ENCODE results near the gene B4GALT5. TPM values are rescaled to one million over a fixed set of nuclear protein-coding genes. Genes with fewer than 3 reads are reported as not detected.
"Not testable (repeated sequence)": the region's sequence is repeated elsewhere in the genome, so short reads cannot be mapped to it uniquely, and the experiment has no call there.

The B4GALT5 gene
- total and polyA plus RNA-seq, 7 experiments from 2014 or later = 0.14 to 23.1 (median 3.6) TPM

DNA sequence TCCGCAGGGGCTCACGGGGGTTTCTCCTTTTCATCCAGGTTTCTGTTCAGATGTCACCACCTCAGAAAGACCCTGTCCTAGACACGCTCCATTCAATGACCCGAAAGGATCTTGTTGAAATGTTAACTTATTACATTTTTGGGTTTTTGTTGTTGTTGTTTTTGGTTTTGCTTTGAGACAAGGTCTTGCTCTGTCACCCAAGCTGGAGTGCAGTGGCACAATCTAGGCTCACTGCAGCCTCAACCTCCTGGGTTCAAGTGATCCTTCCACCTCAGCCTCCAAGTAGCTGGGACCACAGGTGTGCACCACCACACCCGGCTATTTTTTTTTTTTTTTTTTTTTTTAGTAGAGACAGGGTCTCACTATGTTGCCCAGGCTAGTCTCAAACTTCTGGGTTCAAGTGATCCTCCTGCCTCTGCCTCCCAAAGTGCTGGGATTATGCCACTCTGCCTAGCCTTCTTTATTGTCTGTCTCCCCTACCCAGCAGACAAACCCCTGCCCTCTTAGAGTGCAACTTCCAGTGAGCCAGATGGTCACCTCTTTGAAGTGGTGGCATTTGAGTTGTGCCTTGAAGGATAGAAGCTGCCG is 102.0 kb downstream of the B4GALT5 start:
- not testable (repeated sequence) for H3K4me3 ChIP-seq (ENCODE audit: low read length); H3K9me3 ChIP-seq (ENCODE audit: control insufficient read depth in 2 of 3, low read length in 3 of 3); H3K27me3 ChIP-seq (ENCODE audit: control insufficient read depth in 2 of 2, insufficient read depth in 2 of 2, low read length in 2 of 2); H3K36me3 Mint-ChIP-seq; H3K27ac ChIP-seq (ENCODE audit: low read depth, low read length); ATAC-seq; DNase-seq; H3K27ac Mint-ChIP-seq; H3K9me3 Mint-ChIP-seq; H3K36me3 ChIP-seq (ENCODE audit: control insufficient read depth in 2 of 3, insufficient read depth in 3 of 3, low read length in 3 of 3); H3K27me3 Mint-ChIP-seq
- intact Hi-C loops (cut with micrococcal nuclease) = loop anchor here (1.0 kb wide), 4 partner anchors 102 to 317 kb away; partner anchors contain the start of gene B4GALT5 (in 1 of the 2)
- H3K4me1 Mint-ChIP-seq = peaks cover 7 to 28% (median 15%) of the 10 kb centered on the region in 7 donors
- CTCF ChIA-PET = interaction anchor here (0.9 to 2.5 kb wide), 3 partner anchors 9 to 234 kb away, joined by 3 to 13 read pairs (median 4); no protein-coding TSS in a partner anchor
- POLR2A ChIA-PET = interaction anchor here (0.7 kb wide), 1 partner anchor 211 kb away, joined by 3 read pairs; no protein-coding TSS in a partner anchor
- peak overlapping the region in 6 of 10 donors; percentile 23 to 75 (median 48) for H3K4me3 Mint-ChIP-seq
- H3K4me1 ChIP-seq (ENCODE audit: control insufficient read depth in 2 of 2, insufficient read depth in 2 of 2, low read length in 2 of 2) = peaks cover 4 to 11% of the 10 kb centered on the region in 2 donors

GRCh38 chr20:49610691-49611538 is 102.8 kb downstream of the B4GALT5 start:
- Histone ChIP-seq H3K27ac (ENCODE audit: low read depth, low read length) (no peak overlapping the region), H3K4me1 (ENCODE audit: control insufficient read depth in 2 of 2, insufficient read depth in 2 of 2, low read length in 2 of 2) (peaks cover 4 to 11% of the 10 kb centered on the region in 2 donors)
- intact Hi-C loops (cut with micrococcal nuclease) = loop anchor here (1.0 kb wide), 4 partner anchors 102 to 317 kb away; partner anchors contain the start of gene B4GALT5 (in 1 of the 2)

GRCh38 chr20:49608752-49609670 is 104.7 kb downstream of the B4GALT5 start:
- no peak overlapping the region for H3K27ac Mint-ChIP-seq
- peak; percentile 45 to 76 (median 67) for DNase-seq
- H3K27me3 Mint-ChIP-seq = peaks cover 0 to 14% (median 9%) of the 10 kb centered on the region in 5 donors
- H3K4me1 Mint-ChIP-seq = peaks cover 7 to 36% (median 15%) of the 10 kb centered on the region in 7 donors
- Histone ChIP-seq H3K36me3 (ENCODE audit: control insufficient read depth in 2 of 3, insufficient read depth in 3 of 3, low read length in 3 of 3) (no peaks in the 10 kb centered on the region), H3K27ac (ENCODE audit: low read depth, low read length) (no peak overlapping the region), H3K4me3 (ENCODE audit: low read length) (peak overlapping the region; percentile 28), H3K9me3 (ENCODE audit: control insufficient read depth in 2 of 3, low read length in 3 of 3) (no peaks in the 10 kb centered on the region), H3K27me3 (ENCODE audit: control insufficient read depth in 2 of 2, insufficient read depth in 2 of 2, low read length in 2 of 2) (no peaks in the 10 kb centered on the region), H3K4me1 (ENCODE audit: control insufficient read depth in 2 of 2, insufficient read depth in 2 of 2, low read length in 2 of 2) (peaks cover 4 to 11% of the 10 kb centered on the region in 2 donors)
- peak; percentile 89 for ATAC-seq
- POLR2A ChIA-PET = no interaction called here
- intact Hi-C loops (cut with micrococcal nuclease) = loop anchor here (1.0 to 5.0 kb wide), 3 partner anchors 37 to 275 kb away; no protein-coding TSS in a partner anchor
- H3K36me3 Mint-ChIP-seq = peaks cover 0 to 17% (median 0%) of the 10 kb centered on the region in 5 donors
- CTCF ChIA-PET = interaction anchor here (0.6 to 3.5 kb wide), 5 partner anchors 27 to 237 kb away, joined by 3 to 31 read pairs (median 5); no protein-coding TSS in a partner anchor
- H3K9me3 Mint-ChIP-seq = no peaks in the 10 kb centered on the region
- peak overlapping the region; percentile 37 to 71 (median 60) for H3K4me3 Mint-ChIP-seq

More at GRCh38 chr20:49610691-49611538, 102.8 kb downstream of the B4GALT5 start:
- DNase-seq = peak; percentile 26 to 85 (median 61)
- H3K36me3 Mint-ChIP-seq = peaks cover 0 to 10% (median 0%) of the 10 kb centered on the region in 5 donors
- H3K36me3 ChIP-seq (ENCODE audit: control insufficient read depth in 2 of 3, insufficient read depth in 3 of 3, low read length in 3 of 3) = no peaks in the 10 kb centered on the region
- no peaks in the 10 kb centered on the region for H3K27me3 ChIP-seq (ENCODE audit: control insufficient read depth in 2 of 2, insufficient read depth in 2 of 2, low read length in 2 of 2)
- ChIA-PET CTCF (interaction anchor here (0.5 to 3.5 kb wide), 6 partner anchors 70 to 237 kb away, joined by 3 to 31 read pairs (median 4); no protein-coding TSS in a partner anchor), POLR2A (no interaction called here)
- peaks cover 7 to 28% (median 15%) of the 10 kb centered on the region in 7 donors for H3K4me1 Mint-ChIP-seq
- no peaks in the 10 kb centered on the region for H3K9me3 Mint-ChIP-seq
- no peak overlapping the region for H3K4me3 ChIP-seq (ENCODE audit: low read length)
- H3K9me3 ChIP-seq (ENCODE audit: control insufficient read depth in 2 of 3, low read length in 3 of 3) = no peaks in the 10 kb centered on the region
- peaks cover 0 to 10% (median 9%) of the 10 kb centered on the region in 5 donors for H3K27me3 Mint-ChIP-seq
- ATAC-seq = peak; percentile 84
- H3K27ac Mint-ChIP-seq = peak overlapping the region in 1 of 9 donors; percentile 74
- H3K4me3 Mint-ChIP-seq = peak overlapping the region in 8 of 10 donors; percentile 23 to 75 (median 43)

DNA sequence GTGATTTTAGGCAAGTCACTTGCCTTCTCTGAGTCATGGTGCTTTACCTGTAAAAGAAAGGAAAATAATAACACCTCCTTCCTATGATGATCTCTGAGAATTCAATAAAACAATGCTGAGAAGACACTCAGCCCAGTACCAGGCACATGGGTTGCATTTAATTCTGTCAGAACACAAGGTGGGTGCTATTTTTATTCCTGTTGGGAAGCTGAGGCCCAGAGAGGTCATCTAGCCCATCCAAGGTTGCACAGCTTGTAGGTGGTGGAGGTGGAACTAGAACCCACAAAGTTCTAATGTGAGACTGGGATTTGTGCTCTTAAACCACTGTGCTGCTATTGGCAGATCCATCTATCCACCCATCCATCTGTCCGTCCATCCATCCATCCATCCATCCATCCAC is 106.1 kb downstream of the B4GALT5 start:
- CTCF ChIA-PET = no interaction called here
- Histone ChIP-seq H3K9me3 (ENCODE audit: control insufficient read depth in 2 of 3, low read length in 3 of 3) (no peaks in the 10 kb centered on the region), H3K36me3 (ENCODE audit: control insufficient read depth in 2 of 3, insufficient read depth in 3 of 3, low read length in 3 of 3) (no peaks in the 10 kb centered on the region), H3K4me3 (ENCODE audit: low read length) (no peak overlapping the region), H3K4me1 (ENCODE audit: control insufficient read depth in 2 of 2, insufficient read depth in 2 of 2, low read length in 2 of 2) (peaks cover 4 to 11% of the 10 kb centered on the region in 2 donors), H3K27ac (ENCODE audit: low read depth, low read length) (no peak overlapping the region), H3K27me3 (ENCODE audit: control insufficient read depth in 2 of 2, insufficient read depth in 2 of 2, low read length in 2 of 2) (no peaks in the 10 kb centered on the region)
- DNase-seq (no peak), ATAC-seq (no peak)
- peaks cover 7 to 45% (median 15%) of the 10 kb centered on the region in 7 donors for H3K4me1 Mint-ChIP-seq
- H3K9me3 Mint-ChIP-seq = no peaks in the 10 kb centered on the region
- H3K4me3 Mint-ChIP-seq = peak overlapping the region in 1 of 10 donors; percentile 7
- H3K27ac Mint-ChIP-seq = peak overlapping the region in 1 of 9 donors; percentile 29
- peaks cover 0 to 23% (median 0%) of the 10 kb centered on the region in 5 donors for H3K36me3 Mint-ChIP-seq
- POLR2A ChIA-PET = no interaction called here
- H3K27me3 Mint-ChIP-seq = peaks cover 0 to 14% (median 9%) of the 10 kb centered on the region in 5 donors
- intact Hi-C loops (cut with micrococcal nuclease) = loop anchor here in 1 of 2 donors (5.0 kb wide), 1 partner anchor 35 kb away; no protein-coding TSS in a partner anchor

- DNase-seq (no peak), ATAC-seq (no peak)
- Mint-ChIP-seq H3K4me1 (peaks cover 0 to 50% (median under 1%) of the 10 kb centered on the region in 7 donors), H3K27ac (peak overlapping the region in 1 of 9 donors; percentile 42), H3K9me3 (peaks cover 0 to under 1% (median 0%) of the 10 kb centered on the region in 11 donors), H3K36me3 (peaks cover 0 to 35% (median 0%) of the 10 kb centered on the region in 5 donors), H3K4me3 (no peak overlapping the region), H3K27me3 (peaks cover 0 to 10% (median 3%) of the 10 kb centered on the region in 5 donors)
- Histone ChIP-seq H3K4me1 (ENCODE audit: control insufficient read depth in 2 of 2, insufficient read depth in 2 of 2, low read length in 2 of 2) (no peaks in the 10 kb centered on the region), H3K4me3 (ENCODE audit: low read length) (no peak overlapping the region), H3K27me3 (ENCODE audit: control insufficient read depth in 2 of 2, insufficient read depth in 2 of 2, low read length in 2 of 2) (no peaks in the 10 kb centered on the region), H3K27ac (ENCODE audit: low read depth, low read length) (no peak overlapping the region), H3K9me3 (ENCODE audit: control insufficient read depth in 2 of 3, low read length in 3 of 3) (no peaks in the 10 kb centered on the region), H3K36me3 (ENCODE audit: control insufficient read depth in 2 of 3, insufficient read depth in 3 of 3, low read length in 3 of 3) (no peaks in the 10 kb centered on the region)
- intact Hi-C loops (cut with micrococcal nuclease) = no loop called here
- ChIA-PET CTCF (interaction anchor here (0.8 kb wide), 1 partner anchor 9 kb away, joined by 3 read pairs; no protein-coding TSS in a partner anchor), POLR2A (no interaction called here)
These were observed 110.5 kb downstream of the B4GALT5 start for GRCh38 chr20:49603209-49603627.
